Upper lobe of left lung (tissue), 6 donors: ENCODE data around the gene CDRT4. TPM values are rescaled to one million over a fixed set of nuclear protein-coding genes. Genes with fewer than 3 reads are reported as not detected.

Experiments
- ATAC-seq, 2 donors: fragments of 200-7000 bp; cut with Tn5 transposase; one replicate each; pipeline ENCODE4 v1.9.1; 2022; ENCODE audit warnings: mild to moderate bottlenecking in 2 of 2, moderate library complexity in 2 of 2; ENCODE audit not compliant: low FRiP score in 2 of 2
- DNase-seq, 2 donors: peaks; one replicate each; pipeline ENCODE4 v3.0.0-alpha.2; 2019 to 2020
- H3K27ac ChIP-seq, 4 donors: fragments of 200-600 bp; sonication (generic); one replicate each; pipeline ENCODE4 v1.5.1; 2016 to 2019
- H3K27me3 ChIP-seq, 4 donors: fragments of 200-600 bp; sonication (generic); one replicate each; pipeline ENCODE4 v1.5.1; 2017 to 2019
- H3K36me3 ChIP-seq, 4 donors: fragments of 200-600 bp; sonication (generic); one replicate each; pipeline ENCODE4 v1.5.1; 2016 to 2019
- H3K4me1 ChIP-seq, 4 donors: fragments of 200-600 bp; sonication (generic); one replicate each; pipeline ENCODE4 v1.5.1; 2018 to 2019
- H3K4me3 ChIP-seq, 4 donors: fragments of 200-600 bp; sonication (generic); one replicate each; pipeline ENCODE4 v1.5.1; 2017 to 2019; ENCODE audit warnings: mild to moderate bottlenecking in 2 of 4, moderate library complexity in 1 of 4
- H3K9me3 ChIP-seq, 4 donors: fragments of 200-600 bp; sonication (generic); one replicate each; pipeline ENCODE4 v1.5.1; 2018 to 2019
- CTCF ChIP-seq, 6 experiments: fragments of 450-650 bp in 4 of 6; fragments of 200-600 bp in 2 of 6; sonication (generic) in 2 of 6; IDR thresholded peaks; one replicate each; pipeline ENCODE4 v1.5.1; 2016 to 2019; ENCODE audit warnings: antibody characterized with exemption in 6 of 6
- EP300 ChIP-seq, 4 donors: sonication (generic); formaldehyde crosslinking; IDR thresholded peaks; one replicate each; pipeline ENCODE4 v1.5.1; 2017; ENCODE audit warnings: antibody characterized with exemption in 4 of 4, control low read depth in 2 of 4
- POLR2A ChIP-seq, 4 donors: fragments of 450-650 bp; IDR thresholded peaks; one replicate each; pipeline ENCODE4 v1.5.1; 2016 to 2017; ENCODE audit warnings: antibody characterized with exemption in 4 of 4, mild to moderate bottlenecking in 2 of 4
- POLR2AphosphoS5 ChIP-seq, 2 donors: sonication (generic); formaldehyde crosslinking; IDR thresholded peaks; one replicate each; pipeline ENCODE4 v1.5.1; 2017; ENCODE audit warnings: antibody characterized with exemption in 2 of 2
- WGBS, 2 donors: methylation state at CpG; one replicate each; pipeline ENCODE4 v1.1.5; 2017 to 2018; 5-methylcytosine and 5-hydroxymethylcytosine counted together
- total RNA-seq, 6 donors: library from RNA; depleted of rRNA in 4 of 6; stranded (reverse); fragments of >200 nt in 4 of 6; gene quantifications; one replicate each; pipeline versions ENCODE4 v1.1.0 to v1.2.1, GENCODE V29; 2016 to 2021
- donor health status: DM: no; HTN: no; CAD: no; lungs with moderate emphysema.
- donor health status: DM: no; HTN: yes; CAD: no; lungs with severe emphysema.

Gene CDRT4
- total RNA-seq, 6 donors from 2014 or later: 4.7 to 38.8 (median 5.8) TPM; not detected in 1

- Histone ChIP-seq H3K36me3 (no peaks in the 10 kb centered on the region), H3K27me3 (no peaks in the 10 kb centered on the region), H3K4me3 (no peak overlapping the region), H3K4me1 (peaks cover 14 to 47% (median 25%) of the 10 kb centered on the region in 4 donors), H3K9me3 (no peaks in the 10 kb centered on the region), H3K27ac (peak overlapping the region; percentile 44 to 71 (median 54))
- ATAC-seq: peak; percentile 4 to 37
- DNase-seq: no peak
- WGBS, 2 donors: 76 to 85% methylated on average over 6 of the region's 6 CpGs
- TF ChIP-seq CTCF (IDR thresholded peaks at IDR 0.05): no peak
- no peak for TF ChIP-seq POLR2A (IDR thresholded peaks at IDR 0.05)
- peak in 2 of 4 donors; percentile 37 to 39 for TF ChIP-seq EP300 (IDR thresholded peaks at IDR 0.05)
- peak; percentile 43 to 80 for TF ChIP-seq POLR2AphosphoS5 (IDR thresholded peaks at IDR 0.05)
These were observed 34.4 kb downstream of the CDRT4 start for GRCh38 chr17:15432807-15433611.

GRCh38 chr17:15431766-15432165, 35.7 kb downstream of the CDRT4 start:
- H3K4me1 ChIP-seq: peaks cover 11 to 41% (median 20%) of the 10 kb centered on the region in 4 donors
- H3K9me3 ChIP-seq: no peaks in the 10 kb centered on the region
- H3K27me3 ChIP-seq: no peaks in the 10 kb centered on the region
- peak; percentile 20 to 35 for TF ChIP-seq POLR2AphosphoS5 (IDR thresholded peaks at IDR 0.05)
- TF ChIP-seq EP300 (IDR thresholded peaks at IDR 0.05): peak in 2 of 4 donors; percentile 82 to 88
- no peak for TF ChIP-seq POLR2A (IDR thresholded peaks at IDR 0.05)
- no peak for TF ChIP-seq CTCF (IDR thresholded peaks at IDR 0.05)
- no peak overlapping the region for H3K4me3 ChIP-seq
- H3K36me3 ChIP-seq: no peaks in the 10 kb centered on the region
- peak overlapping the region; percentile 44 to 72 (median 54) for H3K27ac ChIP-seq
- peak in 1 of 2 donors; percentile 72 for DNase-seq
- peak in 1 of 2 donors; percentile 11 for ATAC-seq
- 74 to 80% methylated on average over 3 to 6 of the region's 6 CpGs for WGBS, 2 donors

- H3K4me3 ChIP-seq: no peak overlapping the region
- 81 to 86% methylated on average over 11 of the region's 11 CpGs for WGBS, 2 donors
- no peaks in the 10 kb centered on the region for H3K27me3 ChIP-seq
- H3K9me3 ChIP-seq: no peaks in the 10 kb centered on the region
- H3K36me3 ChIP-seq: no peaks in the 10 kb centered on the region
- peak overlapping the region in 3 of 4 donors; percentile 16 to 72 (median 22) for H3K27ac ChIP-seq
- peaks cover 5 to 35% (median 15%) of the 10 kb centered on the region in 4 donors for H3K4me1 ChIP-seq
- no peak for ATAC-seq
- peak; percentile 20 to 57 for DNase-seq
- TF ChIP-seq EP300 (IDR thresholded peaks at IDR 0.05): peak in 1 of 4 donors; percentile 31
- TF ChIP-seq POLR2A (IDR thresholded peaks at IDR 0.05): no peak
These were observed 36.2 kb downstream of the CDRT4 start for GRCh38 chr17:15431196-15431595.

DNA sequence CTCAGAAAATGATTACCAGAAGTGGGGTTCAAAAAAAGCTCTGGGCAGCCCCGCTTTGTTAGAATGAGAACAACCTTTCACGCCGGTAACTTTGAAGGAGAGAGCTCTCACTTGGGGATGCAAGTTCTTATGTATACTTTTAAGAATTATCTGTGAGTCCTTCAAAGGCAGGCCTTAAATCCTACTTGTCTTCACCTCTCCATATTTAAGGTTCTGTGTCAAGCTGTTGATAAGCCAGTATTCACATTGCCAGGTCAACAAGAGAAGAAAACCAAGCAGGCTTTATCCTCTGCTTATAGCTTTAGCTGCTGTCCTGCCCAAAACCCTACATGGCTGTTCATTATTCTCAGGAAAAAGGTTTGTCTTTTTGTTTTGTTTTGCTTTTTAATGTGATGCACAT, 42.9 kb downstream of the CDRT4 start:
- no peaks in the 10 kb centered on the region for H3K9me3 ChIP-seq
- no peaks in the 10 kb centered on the region for H3K27me3 ChIP-seq
- H3K36me3 ChIP-seq: no peaks in the 10 kb centered on the region
- H3K27ac ChIP-seq: no peak overlapping the region
- H3K4me1 ChIP-seq: no peaks in the 10 kb centered on the region
- TF ChIP-seq POLR2A (IDR thresholded peaks at IDR 0.05) (no peak), EP300 (IDR thresholded peaks at IDR 0.05) (no peak), POLR2AphosphoS5 (IDR thresholded peaks at IDR 0.05) (no peak), CTCF (IDR thresholded peaks at IDR 0.05) (no peak)
- H3K4me3 ChIP-seq: no peak overlapping the region
- WGBS, 2 donors: 89 to 95% methylated on average over 3 of the region's 3 CpGs
- no peak for DNase-seq
- no peak for ATAC-seq

- ATAC-seq: no peak
- WGBS, 2 donors: 87 to 88% methylated on average over 11 of the region's 11 CpGs
- H3K27me3 ChIP-seq: no peaks in the 10 kb centered on the region
- no peak overlapping the region for H3K4me3 ChIP-seq
- TF ChIP-seq EP300 (IDR thresholded peaks at IDR 0.05) (no peak), CTCF (IDR thresholded peaks at IDR 0.05) (no peak), POLR2AphosphoS5 (IDR thresholded peaks at IDR 0.05) (no peak), POLR2A (IDR thresholded peaks at IDR 0.05) (no peak)
- no peaks in the 10 kb centered on the region for H3K9me3 ChIP-seq
- no peak for DNase-seq
- no peaks in the 10 kb centered on the region for H3K4me1 ChIP-seq
- no peak overlapping the region for H3K27ac ChIP-seq
- H3K36me3 ChIP-seq: no peaks in the 10 kb centered on the region
These were observed 44.9 kb downstream of the CDRT4 start for GRCh38 chr17:15422392-15422965.
